GM12891 (cell line): ENCODE results near the gene PSME2.

ENCODE experiments used
- POLR2A ChIP-seq: IDR thresholded peaks from 2 replicates; pipeline ENCODE4 v1.6.1; 2011; ENCODE audit warnings: low read depth, low read length, control low read depth
- TAF1 ChIP-seq: IDR thresholded peaks from 2 replicates; pipeline ENCODE4 v1.6.1; 2011; ENCODE audit warnings: low read depth, low read length, control low read depth

DNA sequence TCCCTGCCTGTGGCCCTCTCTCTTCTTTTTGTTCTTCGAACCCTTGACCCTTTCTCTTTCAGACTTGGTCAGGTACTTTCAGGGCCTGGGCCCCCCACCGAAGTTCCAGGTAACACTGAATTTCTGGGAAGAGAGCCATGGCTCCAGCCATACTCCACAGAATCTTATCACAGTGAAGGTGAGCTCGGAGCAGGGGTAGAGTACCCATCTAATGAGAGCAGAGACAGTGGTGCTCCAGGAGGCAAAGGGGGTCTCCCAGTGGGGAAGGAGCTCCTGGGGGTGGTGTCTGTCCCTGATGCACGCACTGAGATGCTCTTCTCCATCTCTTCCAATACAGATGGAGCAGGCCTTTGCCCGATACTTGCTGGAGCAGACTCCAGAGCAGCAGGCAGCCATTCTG, 19.4 kb upstream of the PSME2 start:
- no peak for TF ChIP-seq POLR2A
- TF ChIP-seq TAF1 = no peak
